ENCODE measurements around the gene HSD17B11. TPM values are rescaled to one million over a fixed set of nuclear protein-coding genes. Genes with fewer than 3 reads are reported as not detected.
"Not testable (repeated sequence)": the region's sequence is repeated elsewhere in the genome, so short reads cannot be mapped to it uniquely, and the experiment has no call there.

HSD17B11 gene
- total RNA-seq, 1 donor from 2014 or later, result 32.9 TPM

- DNase-seq (ENCODE audit: low read depth in 2 of 2), result no peak
These were observed 84.9 kb downstream of the HSD17B11 start for GRCh38 chr4:87306056-87306455.

DNA sequence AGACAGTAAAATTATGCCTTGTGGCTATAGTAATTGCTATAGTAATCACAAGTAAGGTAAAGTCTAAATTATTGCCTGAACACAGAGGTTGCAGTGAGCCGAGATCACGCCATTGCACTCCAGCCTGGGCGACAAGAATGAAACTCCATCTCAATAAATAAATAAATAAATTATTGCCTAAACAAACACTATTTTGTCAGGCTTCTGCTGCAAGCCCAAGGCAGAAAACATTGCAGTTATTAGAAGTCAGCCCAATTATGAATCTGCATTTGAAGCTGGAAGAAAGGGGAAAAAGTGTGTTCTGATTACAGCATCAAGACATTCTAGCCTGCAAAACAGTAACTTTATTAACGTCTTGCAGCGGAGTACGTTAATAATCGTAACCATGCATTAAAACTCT lies 85.4 kb downstream of the HSD17B11 start:
- DNase-seq (ENCODE audit: low read depth in 2 of 2), result no peak

DNA sequence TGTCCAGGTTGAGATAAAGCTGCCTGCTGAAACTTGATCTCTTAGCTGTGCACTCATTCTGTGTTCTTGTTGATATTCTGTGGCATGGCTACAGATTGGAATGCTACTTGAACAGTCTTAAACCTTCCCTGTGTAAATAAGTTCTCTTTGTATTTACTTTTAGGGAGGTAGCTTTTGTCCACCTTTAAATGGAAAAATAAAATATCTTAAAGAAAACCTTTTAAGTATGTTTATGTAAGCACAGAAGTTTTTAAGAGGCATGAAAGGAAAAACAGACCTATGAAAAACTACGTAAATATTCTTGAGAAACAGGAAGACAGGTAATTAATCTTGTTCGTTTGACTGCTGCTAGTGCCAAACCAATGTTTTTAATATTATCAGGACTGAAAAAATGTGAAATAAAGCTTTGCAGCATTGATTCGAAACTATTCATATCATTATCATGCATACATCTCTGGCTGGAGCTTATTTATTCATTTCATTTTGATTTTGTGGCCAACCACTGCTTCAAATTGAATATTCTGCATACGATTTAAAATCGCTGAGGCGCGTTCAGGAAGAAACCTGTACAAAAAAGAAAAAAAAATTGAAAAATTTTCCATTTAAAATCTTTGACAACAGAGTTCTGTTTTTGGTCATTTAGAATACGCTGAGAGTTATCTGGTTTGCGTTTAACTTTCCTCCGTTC lies 86.1 kb downstream of the HSD17B11 start:
- no peak for DNase-seq (ENCODE audit: low read depth in 2 of 2)

DNA sequence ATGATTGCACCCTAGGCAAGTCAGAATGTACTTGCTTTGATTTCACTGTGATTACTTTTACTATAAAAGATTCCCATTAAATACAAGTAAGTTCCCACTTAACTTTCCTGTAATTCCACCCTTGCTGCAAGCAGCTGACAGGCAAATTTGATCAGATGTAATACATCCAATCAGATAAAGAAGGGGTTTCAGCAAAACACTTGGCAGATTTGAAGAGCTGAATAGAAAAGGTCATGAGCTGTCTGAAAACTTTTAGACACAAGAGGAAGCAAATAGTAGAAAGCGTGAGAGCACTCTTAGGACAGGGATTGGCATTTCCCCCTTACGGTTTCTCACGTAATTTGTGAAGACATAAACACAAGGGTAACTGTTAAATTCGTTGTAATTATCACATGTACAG lies 91.1 kb downstream of the HSD17B11 start:
- peak in 1 of 2 donors; percentile 41 for DNase-seq (ENCODE audit: low read depth in 2 of 2)

DNA sequence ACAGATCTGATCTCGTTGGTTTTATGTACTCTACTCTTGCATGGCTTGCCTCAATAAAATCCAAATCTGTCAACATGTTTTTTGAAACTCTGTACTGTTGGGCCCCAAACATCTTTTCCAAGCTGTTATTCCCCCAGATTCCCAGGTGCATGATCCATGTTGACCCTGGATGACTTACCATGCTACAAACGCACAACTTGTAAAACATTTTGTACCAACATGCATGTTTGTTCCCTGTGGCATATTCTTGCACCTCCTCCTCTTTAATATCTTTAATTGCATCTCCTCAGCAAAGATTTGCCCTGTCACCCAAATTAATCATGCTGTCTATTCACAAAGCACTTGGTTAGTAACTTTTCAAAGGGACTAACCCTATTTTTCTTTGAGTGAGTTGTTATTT lies 92.6 kb downstream of the HSD17B11 start:
- DNase-seq (ENCODE audit: low read depth in 2 of 2), result no peak

GRCh38 chr4:87294911-87295310 lies 96.1 kb downstream of the HSD17B11 start:
- not testable (repeated sequence) for DNase-seq (ENCODE audit: low read depth in 2 of 2)

DNA sequence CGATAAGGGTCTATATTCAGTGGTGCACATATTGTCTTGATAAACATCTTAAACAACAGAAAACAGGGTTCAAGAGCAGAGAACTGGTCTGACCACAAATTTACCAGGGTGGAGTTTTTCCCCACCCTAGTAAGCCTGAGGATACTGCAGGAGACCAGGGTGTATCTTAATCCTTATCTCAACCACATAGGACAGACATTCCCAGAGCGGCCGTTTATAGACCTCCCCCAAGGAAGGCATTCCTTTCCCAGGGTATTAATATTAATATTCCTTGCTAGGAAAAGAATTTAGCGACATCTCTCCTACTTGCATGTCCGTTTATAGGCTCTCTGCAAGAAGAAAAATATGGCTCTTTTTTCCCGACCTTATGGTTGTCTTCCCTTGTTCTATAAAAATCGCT lies 97.1 kb downstream of the HSD17B11 start:
- not testable (repeated sequence) for DNase-seq (ENCODE audit: low read depth in 2 of 2)

GRCh38 chr4:87286970-87287369 lies 104.0 kb downstream of the HSD17B11 start:
- no peak for DNase-seq (ENCODE audit: low read depth in 2 of 2)

Other genes starting within 250 kb of the HSD17B11 start
- 7.4 and 7.5 TPM in 2 replicates for gene KLHL8, start 170.6 kb downstream of the HSD17B11 start, total RNA-seq
- gene HSD17B13, start 68.3 kb downstream of the HSD17B11 start, total RNA-seq, result under 0.01 and 0.13 TPM in 2 replicates
- 11.2 and 16.7 TPM in 2 replicates for gene NUDT9, start 31.4 kb upstream of the HSD17B11 start, total RNA-seq
- 10.0 and 19.2 TPM in 2 replicates for gene SPARCL1, start 138.2 kb upstream of the HSD17B11 start, total RNA-seq
- not detected in 2 replicates for gene DSPP, start 217.3 kb upstream of the HSD17B11 start, total RNA-seq